Measurements from ENCODE around the gene SYTL3.

The SYTL3 gene

DNA sequence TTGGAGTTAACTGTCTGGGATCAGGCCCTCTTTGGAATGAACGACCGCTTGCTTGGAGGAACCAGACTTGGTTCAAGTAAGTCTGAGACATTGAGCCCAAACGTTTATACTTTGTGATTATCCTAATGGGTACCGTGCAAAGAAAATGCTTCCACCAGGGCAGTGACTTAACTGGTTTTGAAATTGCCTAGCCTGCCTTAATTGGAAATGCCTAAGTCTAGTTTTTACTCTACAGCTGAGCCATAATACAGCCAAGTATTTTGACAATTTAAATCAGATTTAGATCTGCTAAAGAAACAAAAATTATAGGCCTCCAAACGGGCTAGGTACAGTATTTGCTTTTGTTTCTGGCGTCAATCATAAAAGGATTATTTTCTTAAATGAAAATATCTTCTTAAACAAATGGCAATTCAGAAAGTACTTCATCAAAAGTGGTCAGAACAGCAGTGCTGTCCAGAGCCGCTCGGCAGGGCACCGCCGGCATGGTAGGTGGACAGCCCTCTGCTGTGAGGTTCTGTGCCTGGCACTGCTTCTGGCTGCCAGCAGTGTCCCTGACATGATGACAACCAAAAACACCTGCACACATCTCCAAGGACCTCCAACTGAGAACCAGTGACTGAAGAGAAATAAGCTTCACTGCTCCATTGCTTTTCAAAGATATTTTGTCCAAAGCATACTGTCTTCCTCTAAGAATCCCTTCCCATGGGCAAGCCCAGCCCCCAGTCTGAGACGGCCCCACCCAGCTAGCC is 113.8 kb downstream of the SYTL3 start:
- no peak for DNase-seq

DNA sequence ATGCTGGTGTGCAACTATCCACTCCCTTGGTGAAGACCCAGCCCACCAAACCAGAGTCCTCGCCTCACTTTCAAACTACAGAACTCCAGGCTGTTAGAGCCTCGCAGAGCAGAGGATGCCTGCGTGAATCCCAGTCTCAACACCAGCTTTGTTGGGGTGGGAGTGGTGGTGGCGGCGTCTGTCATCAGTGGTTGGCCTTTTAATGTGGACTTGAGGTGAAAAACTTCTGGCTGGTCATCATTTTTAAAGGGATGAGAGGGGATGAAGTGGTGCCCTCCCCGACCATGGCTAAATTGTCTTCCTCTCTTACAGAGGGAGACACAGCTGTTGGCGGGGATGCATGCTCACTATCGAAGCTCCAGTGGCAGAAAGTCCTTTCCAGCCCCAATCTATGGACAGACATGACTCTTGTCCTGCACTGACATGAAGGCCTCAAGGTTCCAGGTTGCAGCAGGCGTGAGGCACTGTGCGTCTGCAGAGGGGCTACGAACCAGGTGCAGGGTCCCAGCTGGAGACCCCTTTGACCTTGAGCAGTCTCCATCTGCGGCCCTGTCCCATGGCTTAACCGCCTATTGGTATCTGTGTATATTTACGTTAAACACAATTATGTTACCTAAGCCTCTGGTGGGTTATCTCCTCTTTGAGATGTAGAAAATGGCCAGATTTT is 114.5 kb downstream of the SYTL3 start:
- no peak for DNase-seq

DNA sequence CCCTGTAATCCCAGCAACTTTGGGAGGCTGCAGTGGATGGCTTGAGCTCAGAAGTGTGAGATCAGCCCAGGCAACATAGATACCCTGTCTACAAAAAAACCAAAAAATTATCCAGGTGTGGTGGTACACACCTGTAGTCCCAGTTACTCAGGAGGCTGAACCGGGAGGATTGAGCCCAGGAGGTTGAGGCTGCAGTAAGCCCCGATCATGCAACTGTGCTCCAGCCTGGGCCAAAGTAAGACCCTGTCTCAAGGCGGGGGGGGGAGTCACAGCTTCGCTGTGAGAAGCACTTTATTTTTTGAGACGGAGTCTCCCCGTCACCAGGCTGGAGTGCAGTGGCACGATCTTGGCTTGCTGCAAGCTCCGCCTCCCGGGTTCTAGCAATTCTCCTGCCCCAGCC is 115.1 kb downstream of the SYTL3 start:
- DNase-seq, result no peak

GRCh38 chr6:158765499-158766068 is 115.7 kb downstream of the SYTL3 start:
- no peak for DNase-seq

DNA sequence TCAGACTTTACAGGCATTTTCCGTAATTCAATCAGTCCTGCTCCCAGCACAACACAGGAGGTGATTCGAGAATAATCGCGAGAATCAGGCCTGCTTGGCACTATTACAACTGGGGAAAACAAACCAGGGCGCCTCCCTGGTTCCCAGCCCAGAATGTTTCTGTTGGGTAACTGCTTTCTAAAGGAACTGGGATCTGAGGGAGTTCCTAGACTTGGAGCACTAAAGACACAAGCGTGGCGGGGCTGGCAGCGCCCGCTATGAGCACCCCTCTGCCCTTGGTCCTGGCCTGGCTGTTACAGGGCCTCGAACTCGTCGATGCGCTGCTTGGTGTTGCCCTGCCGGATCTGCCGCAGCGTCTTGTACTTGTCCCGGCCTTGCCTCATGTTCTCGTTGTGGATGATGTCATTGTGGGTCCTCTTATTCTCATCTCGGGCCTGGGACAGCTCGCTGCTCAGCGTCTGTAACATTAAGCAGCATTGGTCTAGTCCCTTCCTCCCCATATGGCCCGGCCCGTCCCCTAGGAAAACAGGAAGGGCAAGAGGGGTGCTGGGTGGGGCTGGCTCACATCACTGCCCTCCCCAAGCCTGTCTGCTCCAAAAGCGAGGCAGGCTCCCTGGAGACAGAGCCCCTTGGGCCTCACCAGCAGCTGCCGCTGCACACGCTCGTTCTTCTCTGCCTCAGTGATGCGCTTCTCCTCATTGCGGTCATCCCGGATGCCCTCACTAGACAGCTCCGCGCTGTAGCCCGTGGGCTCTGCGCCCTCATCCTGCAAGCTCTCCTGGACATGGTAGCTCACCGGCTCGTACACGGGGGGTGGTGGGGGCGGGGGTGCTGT is 117.0 kb downstream of the SYTL3 start:
- no peak for DNase-seq

GRCh38 chr6:158767709-158768108 is 117.9 kb downstream of the SYTL3 start:
- no peak for DNase-seq

DNA sequence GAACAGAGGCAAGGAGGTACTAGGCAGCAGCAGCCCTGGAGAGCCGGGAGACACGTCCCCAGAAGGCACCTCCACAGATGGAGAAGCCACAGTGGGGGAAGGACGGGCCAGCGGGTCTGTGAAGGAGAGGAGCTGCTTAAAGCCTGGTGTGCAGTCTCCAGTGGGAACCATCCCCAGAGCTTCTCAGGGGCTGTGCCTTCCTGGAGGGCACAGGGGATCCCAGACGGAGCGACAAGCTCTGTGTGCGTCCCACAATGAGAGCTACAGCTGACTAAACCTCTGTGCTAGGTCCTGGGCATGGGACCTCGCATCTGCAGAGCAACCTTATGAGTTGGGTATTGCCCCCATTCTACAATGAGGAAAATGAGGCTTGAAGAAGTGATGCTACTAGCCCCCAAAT is 118.6 kb downstream of the SYTL3 start:
- DNase-seq, result no peak

- no peak for DNase-seq
Observed at GRCh38 chr6:158769234-158769770, 119.4 kb downstream of the SYTL3 start.

DNA sequence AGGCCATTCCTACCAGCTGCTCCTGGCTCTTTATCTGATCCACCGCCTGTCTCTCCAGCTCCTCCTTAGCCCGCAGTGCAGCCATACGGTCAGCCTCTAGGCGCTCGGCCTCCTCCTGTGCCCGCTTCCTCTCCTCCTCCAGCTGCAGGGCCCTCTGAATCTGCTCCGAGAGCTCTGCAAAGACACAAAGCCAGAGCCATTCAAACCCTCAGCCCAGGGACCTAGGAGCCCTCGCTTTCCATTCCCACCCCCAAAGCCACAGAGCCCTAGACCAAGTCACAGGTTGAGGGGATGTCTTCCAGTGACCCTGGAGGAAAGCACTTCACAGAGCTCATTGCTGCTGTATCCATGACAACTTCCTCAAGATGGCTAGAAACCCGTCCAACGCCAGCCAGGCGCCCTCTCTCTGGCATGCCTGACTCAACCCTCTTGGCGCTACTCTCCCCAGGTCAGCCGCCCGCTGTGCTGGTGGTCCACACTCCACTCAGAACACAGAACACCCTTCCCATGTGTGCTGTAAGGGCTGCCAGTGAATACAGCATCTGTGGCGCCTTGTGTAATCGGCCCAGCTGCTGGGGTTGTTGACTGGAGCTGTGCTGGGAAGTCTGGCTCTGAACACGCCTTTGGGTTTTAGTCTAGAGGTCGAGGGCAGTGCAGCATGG is 120.0 kb downstream of the SYTL3 start:
- DNase-seq, result no peak

DNA sequence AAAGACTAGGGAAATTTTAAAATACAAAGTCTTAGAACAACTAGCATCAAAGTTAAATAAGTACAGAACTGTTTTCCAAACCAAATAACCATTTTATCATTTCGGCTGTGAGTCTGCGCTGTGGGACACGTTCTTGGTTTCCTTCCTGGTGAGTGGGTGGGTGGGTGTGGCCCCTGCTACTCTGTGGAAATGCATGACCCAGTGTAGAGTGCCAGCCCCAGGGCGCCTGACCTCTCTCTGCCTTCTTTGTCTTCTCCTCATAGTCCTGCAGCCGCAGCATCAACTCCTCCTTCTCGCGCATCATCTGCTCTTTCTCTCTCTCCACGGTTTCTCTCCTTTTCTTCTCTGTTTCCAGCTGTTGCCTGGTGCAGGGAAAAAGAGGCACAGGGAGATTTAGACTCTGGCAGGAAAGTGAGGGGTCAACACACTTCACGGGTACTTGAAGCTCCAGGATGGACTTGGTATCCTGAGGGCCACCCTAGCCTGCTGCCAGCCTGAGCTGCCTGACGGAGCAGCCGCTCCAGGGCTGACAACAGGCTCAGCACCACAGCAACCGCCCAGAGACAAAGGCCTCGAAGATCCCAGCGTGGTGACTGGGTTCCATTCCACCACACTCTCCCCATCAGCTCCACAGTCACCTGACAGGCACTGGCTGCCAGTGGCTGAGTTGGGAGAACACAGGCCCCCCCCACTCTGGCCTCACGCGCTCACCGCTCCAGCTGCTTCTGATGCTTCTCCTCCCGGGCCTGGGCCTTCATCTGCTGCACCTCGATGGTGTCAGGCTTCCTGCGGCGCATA is 120.9 kb downstream of the SYTL3 start:
- no peak for DNase-seq

DNA sequence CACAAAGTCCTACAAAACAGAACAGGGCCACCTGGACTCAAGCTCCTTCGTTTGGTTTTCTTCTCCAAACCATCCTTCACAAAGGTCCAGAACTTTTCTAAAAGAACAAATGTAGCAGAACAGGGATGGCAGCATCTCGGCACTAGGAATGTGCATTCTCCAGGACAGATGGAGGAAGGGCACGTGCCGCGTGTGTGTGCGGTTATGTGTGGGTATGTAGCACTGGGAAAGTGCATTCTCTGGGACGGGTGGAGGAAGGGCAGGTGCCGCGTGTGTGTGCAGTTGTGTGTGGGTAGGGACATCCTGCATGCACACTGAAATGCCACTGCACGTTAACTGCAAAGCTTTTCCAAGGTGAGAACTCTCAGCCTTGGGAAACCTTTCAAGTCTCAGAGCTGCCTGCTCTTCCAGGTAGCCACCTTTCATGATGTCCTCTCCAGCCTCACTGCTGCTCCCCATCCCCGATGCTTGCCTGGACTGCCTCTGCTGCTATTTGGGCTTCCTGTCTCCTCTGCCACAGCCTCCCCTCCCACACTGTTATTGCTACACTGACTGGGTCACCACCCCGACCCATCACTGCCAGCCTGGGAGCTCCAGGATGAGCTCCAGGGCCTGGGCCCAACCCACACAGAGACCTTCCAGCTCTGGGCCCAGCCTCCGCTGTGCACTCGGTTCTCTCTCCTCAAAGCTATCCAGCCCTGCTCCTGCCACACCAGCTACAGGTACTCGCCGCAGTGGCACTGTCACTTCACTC is 121.7 kb downstream of the SYTL3 start:
- no peak for DNase-seq

DNA sequence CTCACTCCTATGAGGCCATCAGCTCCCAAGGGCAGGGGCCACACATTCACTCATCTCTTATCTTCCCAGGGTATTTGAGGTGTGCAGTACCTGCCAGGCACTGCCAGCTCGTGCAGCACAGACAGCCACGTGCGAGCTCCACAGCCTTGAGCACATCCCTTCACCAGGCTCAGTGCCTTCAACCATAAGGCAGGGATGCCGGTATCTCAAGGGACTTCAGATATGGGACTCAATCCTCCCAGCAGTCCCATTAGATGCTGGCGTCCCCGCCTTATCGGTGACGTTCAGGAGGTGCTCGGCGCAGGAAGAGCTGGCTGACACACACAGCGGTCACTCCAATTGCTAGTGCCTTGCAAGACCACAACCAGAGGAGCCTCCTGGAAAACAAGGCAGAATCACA is 122.3 kb downstream of the SYTL3 start:
- no peak for DNase-seq

DNA sequence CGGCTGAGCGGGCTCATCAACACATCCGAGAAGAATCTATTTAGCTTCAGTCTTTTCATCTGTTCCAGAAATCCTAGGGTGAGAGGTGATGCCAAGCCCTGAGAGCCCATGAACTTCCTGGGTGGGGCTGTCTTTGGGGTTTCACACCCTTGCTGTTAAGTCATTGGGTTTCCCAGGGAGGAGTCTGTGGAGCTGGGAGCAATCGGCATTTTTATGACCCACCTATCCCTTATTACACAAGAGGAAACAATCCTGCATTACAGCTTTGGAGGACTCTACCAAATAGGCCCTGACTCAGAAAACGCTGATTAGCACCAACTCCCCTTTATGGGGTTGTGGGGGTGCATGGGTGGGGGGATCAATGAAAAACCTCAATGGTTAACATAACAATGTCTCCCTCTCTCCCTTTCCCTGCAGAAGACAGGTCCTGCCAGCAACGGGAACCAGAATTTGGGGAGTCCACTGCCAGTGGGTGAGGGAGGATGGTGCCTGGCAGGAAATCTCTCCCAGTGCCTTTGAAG is 123.1 kb downstream of the SYTL3 start:
- no peak for DNase-seq

DNA sequence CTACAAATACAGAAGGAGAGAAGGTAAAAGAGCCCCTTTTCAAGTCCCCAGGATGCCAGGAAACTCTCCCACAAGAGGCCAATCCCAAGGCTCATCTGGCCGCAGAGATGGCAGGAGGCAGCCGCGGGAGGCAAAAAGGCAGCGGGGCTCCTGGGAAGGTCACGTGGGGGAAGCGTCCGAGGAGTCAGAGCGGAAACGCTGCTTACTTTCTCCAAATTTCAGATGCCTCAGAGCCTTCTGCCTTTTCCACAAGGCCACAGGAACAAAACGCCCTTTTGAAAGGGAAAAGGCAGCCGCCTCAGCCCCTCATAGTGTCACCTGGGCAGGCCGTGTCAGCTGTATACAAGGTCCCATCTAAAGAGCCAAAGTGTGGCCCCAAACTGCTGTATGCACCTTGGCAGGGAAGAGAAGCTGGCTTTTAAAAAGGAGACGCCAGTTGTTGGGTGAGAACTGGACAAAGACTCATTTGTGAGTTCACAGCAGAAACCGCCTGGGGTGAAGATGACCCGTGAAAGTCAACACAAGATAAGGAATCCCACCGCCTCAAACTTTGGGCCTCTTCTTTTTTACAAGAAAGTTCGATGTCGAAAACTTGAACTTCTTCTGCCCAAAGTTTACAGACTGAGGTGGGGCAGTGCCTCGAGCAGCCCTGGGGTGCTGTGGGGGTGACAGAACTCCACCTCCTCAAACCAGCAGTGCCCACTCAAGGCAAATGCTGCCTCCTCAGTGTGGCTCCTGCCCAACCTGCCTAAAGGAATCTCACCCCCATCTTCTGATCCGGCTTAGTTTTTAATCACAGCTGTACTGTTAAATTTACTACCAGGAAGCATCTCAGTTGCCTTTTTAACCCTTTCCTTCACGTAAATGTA is 124.0 kb downstream of the SYTL3 start:
- no peak for DNase-seq

DNA sequence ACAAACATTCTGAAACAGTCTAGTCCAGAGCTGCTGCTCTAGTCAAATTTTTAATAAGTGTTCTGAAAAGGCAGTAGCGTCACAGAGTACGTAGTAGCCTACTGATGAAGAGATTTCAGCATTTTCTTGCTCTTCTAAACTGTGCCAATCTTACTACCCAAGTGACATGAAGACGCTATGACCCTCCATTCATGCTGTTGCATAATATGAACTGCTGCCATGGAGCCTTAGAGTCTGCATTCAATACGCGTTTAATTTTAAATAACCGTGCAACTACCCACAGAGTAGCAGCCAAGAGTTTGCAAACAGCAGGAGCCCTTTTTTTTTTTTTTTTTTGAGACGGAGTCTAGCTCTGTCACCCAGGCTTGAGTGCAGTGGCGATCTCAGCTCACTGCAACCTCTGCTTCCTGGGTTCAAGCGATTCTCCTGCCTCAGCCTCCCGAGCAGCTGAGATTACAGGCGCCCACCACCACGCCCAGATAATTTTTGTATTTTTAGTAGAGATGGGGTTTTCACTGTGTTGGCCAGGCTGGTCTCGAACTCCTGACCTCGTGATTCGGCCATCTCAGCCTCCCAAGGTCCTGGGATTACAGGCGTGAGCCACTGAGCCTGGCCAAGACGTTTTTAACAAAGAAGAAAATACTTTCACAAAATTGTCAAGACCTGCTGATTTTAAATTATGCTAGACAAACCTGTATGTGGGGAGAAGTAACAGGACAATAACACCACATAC is 125.0 kb downstream of the SYTL3 start:
- DNase-seq, result no peak

- no peak for DNase-seq
Observed at GRCh38 chr6:158775832-158776231, 126.0 kb downstream of the SYTL3 start.

- no peak for DNase-seq
Observed at GRCh38 chr6:158776737-158777136, 126.9 kb downstream of the SYTL3 start.

- no peak for DNase-seq
Observed at GRCh38 chr6:158777510-158777909, 127.7 kb downstream of the SYTL3 start.

DNA sequence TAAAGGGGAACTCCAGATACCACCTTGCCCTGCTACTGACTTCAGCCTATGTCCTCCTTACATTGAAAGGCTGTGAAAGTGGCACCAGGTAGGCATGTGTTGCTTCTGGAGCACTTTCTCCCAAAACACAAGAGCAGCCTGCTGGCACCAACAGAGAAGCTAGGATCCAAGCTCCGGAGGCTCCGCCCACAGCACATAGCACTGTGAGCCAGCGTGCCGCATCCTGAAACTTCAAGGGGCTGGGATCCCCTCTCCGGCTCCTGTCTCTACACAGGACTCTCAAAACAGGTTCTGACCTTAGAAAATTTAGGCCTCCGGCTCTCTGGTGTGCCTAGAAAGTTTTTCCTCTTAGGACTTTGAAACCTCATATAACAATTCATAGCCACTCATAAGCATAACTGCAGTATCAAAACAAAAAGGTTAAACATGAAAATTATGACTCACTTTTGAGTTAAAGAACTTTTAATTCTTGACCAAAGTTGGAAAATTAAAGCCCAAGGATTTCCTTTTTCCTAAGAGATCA is 128.2 kb downstream of the SYTL3 start:
- no peak for DNase-seq
